Neural cell (in vitro differentiated cells): ENCODE data around the gene ARHGEF11. TPM values are rescaled to one million over a fixed set of nuclear protein-coding genes. Genes with fewer than 3 reads are reported as not detected.

ENCODE experiments used
- H2AFZ ChIP-seq: fragments of 200-600, 300-800 bp; sonication (generic), shearing (Covaris generic); 2 replicates; pipeline ENCODE4 v1.6.0; 2014; ENCODE audit warnings: low read depth, mild to moderate bottlenecking, antibody characterized with exemption, low read length, moderate library complexity
- H3F3A ChIP-seq: fragments of 200-600 bp; shearing (Covaris generic); 2 replicates; pipeline ENCODE4 v1.6.1; 2016; ENCODE audit warnings: mild to moderate bottlenecking, moderate library complexity, mixed read lengths, antibody characterized with exemption, low read length; ENCODE audit not compliant: insufficient read depth, poor library complexity, severe bottlenecking
- H3K27ac ChIP-seq: fragments of 200-600, 300-800 bp; sonication (generic), shearing (Covaris generic); 2 replicates; pipeline ENCODE4 v1.5.1; 2014; ENCODE audit warnings: mild to moderate bottlenecking, low read length, moderate library complexity
- H3K27me3 ChIP-seq: fragments of 300-800, 200-600 bp; sonication (generic), shearing (Covaris generic); 2 replicates; pipeline ENCODE4 v1.6.0; 2014; ENCODE audit warnings: mild to moderate bottlenecking, low read depth, low read length, moderate library complexity; ENCODE audit not compliant: insufficient read depth
- H3K36me3 ChIP-seq: fragments of 300-800, 200-600 bp; sonication (generic), shearing (Covaris generic); 2 replicates; pipeline ENCODE4 v1.5.1; 2014; ENCODE audit warnings: mild to moderate bottlenecking, antibody characterized with exemption, low read length, moderate library complexity; ENCODE audit not compliant: insufficient read depth
- H3K4me2 ChIP-seq: fragments of 300-800, 200-600 bp; sonication (generic), shearing (Covaris generic); 2 replicates; pipeline ENCODE4 v1.6.0; 2014; ENCODE audit warnings: mild to moderate bottlenecking, low read length
- H3K4me3 ChIP-seq: fragments of 300-800, 200-600 bp; sonication (generic), shearing (Covaris generic); 2 replicates; pipeline ENCODE4 v1.5.1; 2014; ENCODE audit warnings: mild to moderate bottlenecking, low read length, moderate library complexity
- H3K79me2 ChIP-seq: fragments of 200-600 bp; shearing (Covaris generic); replicated peaks from 2 replicates; pipeline ENCODE4 v1.6.0; 2014; ENCODE audit warnings: mild to moderate bottlenecking, low read length, moderate library complexity; ENCODE audit not compliant: insufficient read depth
- H3K9ac ChIP-seq: fragments of 300-800, 200-600 bp; sonication (generic), shearing (Covaris generic); 2 replicates; pipeline ENCODE4 v1.6.1; 2016; ENCODE audit warnings: mild to moderate bottlenecking, low read length, mixed read lengths
- H3K9me2 ChIP-seq: fragments of 200-600 bp; shearing (Covaris generic); 2 replicates; pipeline ENCODE4 v1.6.1; 2016; ENCODE audit warnings: mild to moderate bottlenecking, low read length, mixed read lengths; ENCODE audit not compliant: insufficient read depth
- H3K9me3 ChIP-seq: fragments of 200-600, 300-800 bp; sonication (generic), shearing (Covaris generic); 2 replicates; pipeline ENCODE4 v1.6.1; 2016; ENCODE audit warnings: mild to moderate bottlenecking, mixed run types, low read length, moderate library complexity, mixed read lengths
- H4K20me1 ChIP-seq: fragments of 200-600 bp; shearing (Covaris generic); 2 replicates; pipeline ENCODE4 v1.6.1; 2016; ENCODE audit warnings: mild to moderate bottlenecking, mixed run types; ENCODE audit not compliant: insufficient read depth
- CTCF ChIP-seq: fragments of 450-650 bp; IDR thresholded peaks from 2 replicates; pipeline ENCODE4 v1.5.1; 2014; ENCODE audit warnings: antibody characterized with exemption, mild to moderate bottlenecking, moderate library complexity; ENCODE audit not compliant: poor library complexity, severe bottlenecking
- EP300 ChIP-seq: fragments of 450-650 bp; conservative IDR thresholded peaks from 2 replicates; pipeline ENCODE4 v1.6.1; 2014; ENCODE audit warnings: antibody characterized with exemption, mild to moderate bottlenecking, moderate library complexity; ENCODE audit not compliant: poor library complexity, severe bottlenecking
- EZH2 ChIP-seq: fragments of 200-600, 300-800 bp; shearing (Covaris generic), sonication (generic); IDR thresholded peaks from 2 replicates; pipeline ENCODE4 v1.6.1; 2014; ENCODE audit warnings: antibody characterized with exemption, low read length, borderline replicate concordance, mild to moderate bottlenecking; ENCODE audit not compliant: insufficient read depth, poor library complexity, severe bottlenecking
- MXI1 ChIP-seq: fragments of 450-650 bp; conservative IDR thresholded peaks from 2 replicates; pipeline ENCODE4 v1.6.1; 2014; ENCODE audit warnings: antibody characterized with exemption, mild to moderate bottlenecking; ENCODE audit not compliant: poor library complexity, severe bottlenecking
- POLR2AphosphoS5 ChIP-seq: IDR thresholded peaks from 2 replicates; pipeline ENCODE4 v1.6.1; 2012
- RAD21 ChIP-seq: fragments of 450-650 bp; conservative IDR thresholded peaks from 2 replicates; pipeline ENCODE4 v1.6.1; 2014; ENCODE audit warnings: antibody characterized with exemption, mild to moderate bottlenecking, moderate library complexity
- REST ChIP-seq: IDR thresholded peaks from 2 replicates; pipeline ENCODE4 v1.6.1; 2012; ENCODE audit warnings: borderline replicate concordance
- SMC3 ChIP-seq: fragments of 450-650 bp; conservative IDR thresholded peaks from 2 replicates; pipeline ENCODE4 v1.6.1; 2014; ENCODE audit warnings: antibody characterized with exemption, mild to moderate bottlenecking, moderate library complexity; ENCODE audit not compliant: poor library complexity
- TAF1 ChIP-seq: IDR thresholded peaks from 2 replicates; pipeline ENCODE4 v1.6.1; 2012; ENCODE audit warnings: low read depth
- polyA plus RNA-seq: library from polyadenylated mRNA; depleted of rRNA; stranded (reverse); fragments of >200 nt; gene quantifications from 2 replicates; pipeline ENCODE4 v1.2.3, GENCODE V29; 2014

Gene ARHGEF11
- polyA plus RNA-seq, 1 donor from 2014 or later: 33.2 TPM

- Histone ChIP-seq H4K20me1 (no peaks in the 10 kb centered on the region), H3F3A (no peaks in the 10 kb centered on the region), H3K4me3 (no peak overlapping the region), H3K36me3 (no peaks in the 10 kb centered on the region), H3K27me3 (no peaks in the 10 kb centered on the region), H3K4me2 (no peak overlapping the region), H3K9ac (no peak overlapping the region), H3K9me2 (no peaks in the 10 kb centered on the region), H2AFZ (no peak overlapping the region), H3K27ac (no peak overlapping the region), H3K79me2 (no peaks in the 10 kb centered on the region), H3K9me3 (no peaks in the 10 kb centered on the region)
- no peak for TF ChIP-seq TAF1
- no peak for TF ChIP-seq RAD21
- TF ChIP-seq EP300: no peak
- TF ChIP-seq EZH2: no peak
- no peak for TF ChIP-seq POLR2AphosphoS5
- no peak for TF ChIP-seq REST
Measured at GRCh38 chr1:156911577-156912298, 133.8 kb downstream of the ARHGEF11 start.

- no peak overlapping the region for H3K4me3 ChIP-seq
- H2AFZ ChIP-seq: no peak overlapping the region
- H3K79me2 ChIP-seq: no peaks in the 10 kb centered on the region
- no peaks in the 10 kb centered on the region for H3K9me3 ChIP-seq
- H3K27me3 ChIP-seq: no peaks in the 10 kb centered on the region
- H3F3A ChIP-seq: no peaks in the 10 kb centered on the region
- no peaks in the 10 kb centered on the region for H3K9me2 ChIP-seq
- H3K36me3 ChIP-seq: no peaks in the 10 kb centered on the region
- H4K20me1 ChIP-seq: no peaks in the 10 kb centered on the region
- no peak overlapping the region for H3K4me2 ChIP-seq
- no peak for TF ChIP-seq MXI1
- TF ChIP-seq TAF1: no peak
- no peak for TF ChIP-seq RAD21
- TF ChIP-seq REST: no peak
- no peak for TF ChIP-seq SMC3
- TF ChIP-seq POLR2AphosphoS5: no peak
- no peak for TF ChIP-seq EZH2
- no peak for TF ChIP-seq EP300
- TF ChIP-seq CTCF: no peak
- no peak overlapping the region for H3K27ac ChIP-seq
- H3K9ac ChIP-seq: no peak overlapping the region
Measured at GRCh38 chr1:156910309-156910782, 135.2 kb downstream of the ARHGEF11 start.
